Psoas muscle (tissue), 8 donors: Measurements from ENCODE around the gene KIAA1217. TPM values are rescaled to one million over a fixed set of nuclear protein-coding genes. Genes with fewer than 3 reads are reported as not detected.

Experiments
- ATAC-seq, 4 donors: fragments of 200-7000 bp; cut with Tn5 transposase; one replicate each; pipeline ENCODE4 v1.9.1; 2020; ENCODE audit warnings: moderate library complexity in 3 of 4, mild to moderate bottlenecking in 2 of 4
- DNase-seq, 2 donors: peaks; one replicate each; pipeline ENCODE4 v3.0.0-alpha.2; 2020
- H3K27ac ChIP-seq: fragments of 200-600 bp; one replicate; pipeline ENCODE4 v1.8.0; 2022
- H3K27me3 ChIP-seq, 3 donors: fragments of 200-600 bp in 1 of 3; one replicate each; pipeline versions ENCODE4 v1.6.1 to v1.8.0; 2013 to 2022; ENCODE audit warnings: low read length in 2 of 3, mild to moderate bottlenecking in 2 of 3, moderate library complexity in 1 of 3; ENCODE audit not compliant: insufficient read depth in 3 of 3
- H3K36me3 ChIP-seq, 2 donors: fragments of 200-600 bp in 1 of 2; one replicate each; pipeline versions ENCODE4 v1.6.1 to v1.8.0; 2013 to 2022; ENCODE audit warnings: low read depth in 1 of 2, mild to moderate bottlenecking in 1 of 2, moderate library complexity in 1 of 2; ENCODE audit not compliant: insufficient read depth in 1 of 2
- H3K4me1 ChIP-seq: fragments of 200-600 bp; one replicate; pipeline ENCODE4 v1.8.0; 2022
- H3K4me3 ChIP-seq: fragments of 200-600 bp; one replicate; pipeline ENCODE4 v1.8.0; 2022; ENCODE audit warnings: mild to moderate bottlenecking
- H3K9me3 ChIP-seq: fragments of 200-600 bp; one replicate; pipeline ENCODE4 v1.8.0; 2022
- CTCF ChIP-seq: fragments of 200-600 bp; IDR thresholded peaks from one replicate; pipeline ENCODE4 v1.8.0; 2022; ENCODE audit warnings: antibody characterized with exemption
- WGBS, 3 donors: extraction: QIAGEN DNeasy Blood & Tissue Kit; methylation state at CpG; one replicate each; pipeline versions ENCODE4 v1.1.6 to v1.1.7; 2013; 5-methylcytosine and 5-hydroxymethylcytosine counted together
- intact Hi-C, 2 donors: fragments of 100-400 bp; cut with DNase I; formaldehyde crosslinking; loops; one replicate each; pipeline versions ENCODE4 v1.11.0 to v1.14.2; 2022
- polyA plus RNA-seq, 3 donors: library from polyadenylated mRNA; stranded (reverse); fragments of 200-250 nt; gene quantifications; one replicate each; pipeline ENCODE4 v1.2.3, GENCODE V29; 2013
- total RNA-seq, 4 donors: library from RNA; stranded (reverse); fragmentation: NEBNext Ultra II Directional in 2 of 4; extraction: Animal tissue kit (Norgen Biotek cat#: 25700) in 2 of 4; gene quantifications; one replicate each; pipeline versions ENCODE4 v1.2.1 to v1.2.4, GENCODE V29; 2021 to 2023
- donor health status: healthy with polysubstance abuse.
- donor health status: DM: no; HTN: no; CAD: no; lungs with moderate emphysema.
- donor health status: Bipolar disorder and iron deficiency.
- donor health status: healthy.
- donor health status: DM: yes; HTN: yes; CAD: no.
- donor health status: DM: no; HTN: no; CAD: no.
- donor health status: DM: no; HTN: no; CAD: no.
- donor health status: DM: yes; HTN: yes; CAD: no.

KIAA1217 gene
- total and polyA plus RNA-seq, 7 donors = 8.9 to 169 (median 65.9) TPM

- WGBS, 3 donors = 22 to 35% (median 22%) methylated on average over 12 of the region's 12 CpGs
- Histone ChIP-seq H3K27me3 (no peaks in the 10 kb centered on the region), H3K9me3 (no peaks in the 10 kb centered on the region), H3K36me3 (no peaks in the 10 kb centered on the region), H3K4me3 (no peak overlapping the region), H3K4me1 (peaks cover 32% of the 10 kb centered on the region), H3K27ac (peak overlapping the region; percentile 23)
- intact Hi-C loops = loop anchor here (5.0 to 10.0 kb wide), 4 partner anchors 118 to 368 kb away; no protein-coding TSS in a partner anchor
- DNase-seq (peak; percentile 76 to 84), ATAC-seq (peak; percentile 83 to 86 (median 84))
- peak; percentile 81 for TF ChIP-seq CTCF
These were observed 151.6 kb downstream of the KIAA1217 start for GRCh38 chr10:24360282-24361127.

- peak overlapping the region; percentile 43 for H3K27ac ChIP-seq
- peaks cover 27% of the 10 kb centered on the region for H3K4me1 ChIP-seq
- peaks cover 0 to 6% of the 10 kb centered on the region in 2 donors for H3K36me3 ChIP-seq
- no peak for TF ChIP-seq CTCF
- intact Hi-C loops = loop anchor here (5.0 to 10.0 kb wide), 4 partner anchors 121 to 371 kb away; no protein-coding TSS in a partner anchor
- no peak for DNase-seq
- no peak overlapping the region for H3K4me3 ChIP-seq
- no peaks in the 10 kb centered on the region for H3K9me3 ChIP-seq
- 74 to 82% (median 75%) methylated on average over 3 of the region's 3 CpGs for WGBS, 3 donors
- no peaks in the 10 kb centered on the region for H3K27me3 ChIP-seq
- ATAC-seq = peak in 2 of 4 donors; percentile 38 to 55
These were observed 154.1 kb downstream of the KIAA1217 start for GRCh38 chr10:24363070-24363469.

GRCh38 chr10:24367688-24368087 lies 158.8 kb downstream of the KIAA1217 start:
- ATAC-seq (no peak), DNase-seq (no peak)
- no peak overlapping the region for H3K27ac ChIP-seq
- H3K9me3 ChIP-seq = no peaks in the 10 kb centered on the region
- 87 to 100% (median 94%) methylated on average over 1 of the region's 1 CpG for WGBS, 3 donors
- H3K36me3 ChIP-seq = peaks cover 0 to 6% of the 10 kb centered on the region in 2 donors
- no peak for TF ChIP-seq CTCF
- H3K4me1 ChIP-seq = peaks cover 21% of the 10 kb centered on the region
- H3K27me3 ChIP-seq = no peaks in the 10 kb centered on the region
- intact Hi-C loops = loop anchor here in 1 of 2 donors (10.0 kb wide), 1 partner anchor 373 kb away; no protein-coding TSS in a partner anchor
- no peak overlapping the region for H3K4me3 ChIP-seq

GRCh38 chr10:24370877-24371276 lies 161.9 kb downstream of the KIAA1217 start:
- 31 to 54% (median 39%) methylated on average over 4 of the region's 4 CpGs for WGBS, 3 donors
- intact Hi-C loops = loop anchor here in 1 of 2 donors (5.0 kb wide), 1 partner anchor 151 kb away; no protein-coding TSS in a partner anchor
- no peaks in the 10 kb centered on the region for H3K27me3 ChIP-seq
- peaks cover 0 to 6% of the 10 kb centered on the region in 2 donors for H3K36me3 ChIP-seq
- DNase-seq (no peak), ATAC-seq (peak; percentile 82 to 94 (median 92))
- H3K9me3 ChIP-seq = no peaks in the 10 kb centered on the region
- peaks cover 34% of the 10 kb centered on the region for H3K4me1 ChIP-seq
- H3K27ac ChIP-seq = peak overlapping the region; percentile 81
- H3K4me3 ChIP-seq = no peak overlapping the region
- TF ChIP-seq CTCF = no peak
